Occipital lobe (tissue), 2 donors: Measurements from ENCODE around the gene SPHK1. TPM values are rescaled to one million over a fixed set of nuclear protein-coding genes. Genes with fewer than 3 reads are reported as not detected.
"Not testable (repeated sequence)": the region's sequence is repeated elsewhere in the genome, so short reads cannot be mapped to it uniquely, and the experiment has no call there.

ENCODE experiments used
- DNase-seq: peaks from one replicate; lab custom pipeline; 2025; lab: John Stamatoyannopoulos, UW
- total RNA-seq: library from RNA; depleted of rRNA; stranded (reverse); fragments of >200 nt; gene quantifications from one replicate; pipeline ENCODE4 v1.2.3, GENCODE V29; 2014

The SPHK1 gene, protein sequence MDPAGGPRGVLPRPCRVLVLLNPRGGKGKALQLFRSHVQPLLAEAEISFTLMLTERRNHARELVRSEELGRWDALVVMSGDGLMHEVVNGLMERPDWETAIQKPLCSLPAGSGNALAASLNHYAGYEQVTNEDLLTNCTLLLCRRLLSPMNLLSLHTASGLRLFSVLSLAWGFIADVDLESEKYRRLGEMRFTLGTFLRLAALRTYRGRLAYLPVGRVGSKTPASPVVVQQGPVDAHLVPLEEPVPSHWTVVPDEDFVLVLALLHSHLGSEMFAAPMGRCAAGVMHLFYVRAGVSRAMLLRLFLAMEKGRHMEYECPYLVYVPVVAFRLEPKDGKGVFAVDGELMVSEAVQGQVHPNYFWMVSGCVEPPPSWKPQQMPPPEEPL
- total RNA-seq: 0.78 TPM

GRCh38 chr17:76384222-76384986 lies at the start of gene SPHK1:
Gene SPHK1 (plus strand): TSS chr17:76384609. CDS start chr17:76385645, 1,036 bp downstream.
- no peak for DNase-seq

DNA sequence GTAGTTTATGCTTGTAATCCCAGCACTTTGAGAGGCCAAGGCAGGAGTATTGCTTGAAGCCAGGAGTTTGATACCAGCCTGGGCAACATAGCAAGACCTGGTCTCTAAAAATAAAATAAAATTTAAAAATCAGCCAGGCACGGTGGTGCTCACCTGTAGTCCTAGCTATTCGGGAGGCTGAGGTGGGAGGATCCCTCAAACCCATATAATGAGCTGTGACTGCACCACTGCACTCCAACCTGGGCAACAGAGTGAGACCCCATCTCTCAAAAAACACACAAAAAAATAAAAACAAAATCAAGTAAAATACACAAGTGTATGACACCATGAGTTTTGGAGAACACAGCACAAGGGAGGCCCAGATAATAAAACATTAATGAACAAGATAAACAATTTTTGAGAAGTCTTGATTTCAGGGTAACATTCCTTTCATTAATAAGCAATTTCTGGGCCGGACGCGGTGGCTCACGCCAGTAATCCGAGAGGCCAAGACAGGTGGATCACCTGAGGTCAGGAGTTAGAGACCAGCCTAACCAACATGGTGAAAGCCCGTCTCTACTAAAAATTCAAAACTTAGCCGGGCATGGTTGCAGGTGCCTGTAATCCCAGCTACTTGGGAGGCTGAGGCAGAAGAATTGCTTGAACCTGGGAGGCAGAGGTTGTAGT lies 48.6 kb upstream of the SPHK1 start:
- no peak for DNase-seq

GRCh38 chr17:76336756-76337412 lies 47.5 kb upstream of the SPHK1 start:
- no peak for DNase-seq

DNA sequence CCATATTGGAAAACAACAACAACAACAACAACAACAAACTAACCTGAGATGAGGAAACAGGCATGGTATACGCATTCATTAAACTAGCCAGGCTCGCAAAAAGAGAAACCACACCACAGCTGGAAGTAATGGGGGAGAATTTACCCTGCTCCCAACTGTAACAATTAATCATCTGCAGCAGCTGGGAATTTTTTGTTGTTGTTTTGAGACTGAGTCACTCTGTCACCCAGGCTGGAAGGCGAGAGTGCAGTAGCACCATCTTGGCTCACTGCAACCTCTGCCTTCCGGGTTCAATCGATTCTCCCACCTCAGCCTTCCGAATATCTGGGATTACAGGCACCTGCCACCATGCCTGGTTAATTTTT lies 47.0 kb upstream of the SPHK1 start:
- no peak for DNase-seq

GRCh38 chr17:76341301-76341700 lies 43.1 kb upstream of the SPHK1 start:
- DNase-seq: no peak

GRCh38 chr17:76343106-76343505 lies 41.3 kb upstream of the SPHK1 start:
- no peak for DNase-seq

GRCh38 chr17:76345377-76345974 lies 38.9 kb upstream of the SPHK1 start:
- DNase-seq: no peak

GRCh38 chr17:76346936-76347335 lies 37.5 kb upstream of the SPHK1 start:
- not testable (repeated sequence) for DNase-seq

DNA sequence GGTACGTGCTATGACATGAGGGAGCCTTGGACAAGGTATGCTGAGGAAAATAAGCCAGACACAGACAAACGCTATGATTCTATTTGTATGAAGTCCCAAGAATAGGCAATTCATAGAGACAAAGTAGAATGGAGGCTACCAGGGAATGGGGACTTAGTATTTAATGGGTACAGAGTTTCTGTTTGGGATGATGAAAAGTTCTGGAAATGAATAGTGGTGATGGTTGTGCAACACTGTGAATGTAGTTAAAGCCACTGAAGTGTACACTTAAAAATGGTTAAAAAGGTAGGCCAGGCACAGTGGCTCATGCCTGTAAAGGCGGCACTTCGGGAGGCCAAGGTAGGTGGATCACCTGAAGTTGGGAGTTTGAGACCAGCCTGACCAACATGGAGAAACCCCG lies 33.9 kb upstream of the SPHK1 start:
- DNase-seq: no peak

- DNase-seq: no peak
Measured at GRCh38 chr17:76351526-76352071, 32.8 kb upstream of the SPHK1 start.

DNA sequence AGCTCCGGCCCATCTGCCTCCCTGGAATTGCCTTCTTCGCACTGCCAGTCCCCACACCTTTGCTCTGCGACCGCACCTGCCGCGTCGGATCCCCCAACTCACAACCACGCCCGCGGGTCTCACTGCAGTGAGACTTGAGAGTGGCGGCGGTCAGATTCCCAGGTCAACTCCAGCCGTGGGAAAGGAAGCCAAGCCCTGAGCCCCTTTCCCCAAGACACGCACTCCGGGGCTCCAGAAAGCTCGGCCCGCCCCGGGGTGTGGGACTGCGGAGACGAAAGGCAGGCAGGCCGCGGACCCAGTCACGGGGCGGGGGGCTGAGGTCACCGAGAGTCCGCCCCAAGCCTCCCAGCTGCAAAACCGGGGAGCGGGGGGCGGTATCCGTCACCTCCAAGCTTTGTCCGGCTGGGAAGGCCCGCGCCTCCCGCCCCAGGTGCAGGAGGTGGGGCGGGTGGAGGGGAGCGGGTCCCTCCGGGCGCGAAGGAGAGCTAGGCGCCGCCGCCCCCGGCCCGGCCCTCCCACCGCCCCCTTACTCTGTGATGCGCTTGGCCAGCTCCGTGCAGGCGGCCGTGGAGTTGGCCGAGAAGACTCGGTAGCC lies 31.3 kb upstream of the SPHK1 start:
- DNase-seq: no peak

DNA sequence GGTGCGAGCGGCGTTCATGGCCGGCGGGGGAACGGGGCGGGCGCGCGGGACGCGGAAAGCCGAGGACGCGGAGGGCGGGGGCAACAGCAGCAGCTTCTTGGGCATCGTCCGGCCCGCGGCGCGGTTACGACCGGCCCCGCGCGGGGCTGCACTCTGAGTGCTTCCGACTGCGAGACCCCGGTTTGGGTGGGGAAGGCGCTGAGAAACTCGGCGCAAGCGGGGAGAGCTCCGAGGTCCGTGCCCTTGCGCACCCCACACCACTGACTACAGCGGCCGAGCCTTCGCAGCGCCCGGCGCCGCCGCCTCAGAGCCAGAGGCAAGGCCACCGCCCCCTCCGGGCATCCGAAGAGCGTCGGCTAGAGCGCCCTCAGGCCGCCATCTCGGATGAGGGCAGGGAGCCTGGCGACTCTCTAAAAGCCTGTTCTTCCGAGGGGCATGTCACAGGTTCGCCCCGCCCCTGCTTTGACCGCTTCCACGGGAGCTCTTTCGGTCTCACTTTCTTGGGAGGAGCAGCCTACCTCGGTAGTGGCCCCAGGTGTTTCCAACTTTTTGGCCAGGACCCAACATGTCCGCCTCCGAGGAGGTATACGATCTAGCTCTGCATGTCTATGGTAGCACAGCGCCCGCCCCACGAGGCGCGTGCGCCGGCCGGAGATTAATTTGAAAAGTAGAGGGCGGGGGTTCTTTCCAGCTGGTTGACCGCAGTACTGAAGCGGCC lies 30.7 kb upstream of the SPHK1 start, which contains the start of gene PRPSAP1:
PRPSAP1 (minus strand) TSS at position 318 of the 718 bp plus-strand sequence; CDS start at position 105, 213 bp downstream.
- DNase-seq: peak; percentile 86

DNA sequence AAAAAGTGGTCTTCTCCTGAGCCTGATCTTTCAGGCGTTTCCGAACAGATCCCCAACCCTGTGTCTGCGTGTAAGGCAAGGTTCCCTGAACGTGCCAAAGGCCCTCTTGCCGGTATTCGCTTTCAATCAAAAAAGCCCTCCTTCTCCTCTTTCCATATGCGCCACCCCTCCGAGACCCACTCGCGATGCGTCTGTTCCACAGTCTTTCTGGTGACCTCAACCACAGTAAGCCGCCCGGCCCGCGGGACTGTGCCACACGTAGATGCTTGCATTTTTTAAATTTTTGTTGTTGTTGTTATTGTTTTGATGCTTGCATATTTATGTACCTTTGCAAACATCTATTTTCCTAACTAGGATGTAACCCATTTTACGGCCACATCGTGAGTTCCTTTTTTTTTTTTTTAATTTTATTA lies 30.1 kb upstream of the SPHK1 start:
- DNase-seq: no peak

- DNase-seq: no peak
Measured at GRCh38 chr17:76354747-76355310, 29.6 kb upstream of the SPHK1 start.

GRCh38 chr17:76356803-76357456 lies 27.5 kb upstream of the SPHK1 start:
- no peak for DNase-seq

DNA sequence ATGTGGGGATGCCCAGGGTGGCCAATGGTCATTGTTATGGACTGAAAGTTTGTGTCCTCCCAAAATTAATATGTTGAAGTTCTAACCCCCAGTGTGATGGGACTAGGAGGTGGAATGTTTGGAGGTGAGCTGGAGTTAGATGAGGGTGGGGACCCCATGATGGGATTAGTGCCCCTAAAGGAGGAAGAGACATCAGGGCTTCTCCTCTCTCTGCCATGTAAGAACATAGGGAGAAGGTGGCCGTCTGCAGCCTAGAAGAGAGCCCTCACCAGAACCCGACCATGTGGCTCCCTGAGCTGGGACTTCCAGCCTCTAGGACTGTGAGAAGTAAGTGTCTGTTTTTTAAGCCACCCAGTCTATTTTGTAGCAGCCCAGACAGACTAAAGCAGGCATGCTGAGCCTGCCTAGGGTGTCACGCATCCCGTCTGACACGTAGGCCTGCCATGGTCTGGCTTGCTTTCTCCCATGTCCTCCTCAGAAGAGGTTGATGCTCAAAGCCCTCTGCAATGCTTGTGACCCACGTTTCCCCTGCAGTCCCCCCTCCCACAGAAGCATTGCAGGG lies 26.7 kb upstream of the SPHK1 start:
- DNase-seq: no peak

DNA sequence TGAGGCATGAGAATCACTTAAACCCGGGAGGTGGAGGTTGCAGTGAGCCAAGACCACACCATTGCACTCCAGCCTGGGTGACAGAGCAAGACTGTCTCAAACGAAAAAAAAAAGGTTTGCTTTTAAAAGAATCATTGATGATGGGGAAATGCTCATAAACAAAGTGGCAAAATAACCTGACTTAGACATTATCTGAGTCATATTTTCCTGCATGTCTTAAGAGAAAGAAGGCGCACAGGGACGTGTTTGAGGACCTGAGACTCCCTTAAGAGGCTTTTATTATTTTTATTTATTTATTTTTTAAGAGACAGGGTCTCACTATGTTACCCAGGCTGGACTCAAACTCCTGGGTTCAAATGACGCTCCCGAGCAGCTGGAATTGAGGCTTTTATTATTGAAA lies 25.0 kb upstream of the SPHK1 start:
- DNase-seq: no peak

DNA sequence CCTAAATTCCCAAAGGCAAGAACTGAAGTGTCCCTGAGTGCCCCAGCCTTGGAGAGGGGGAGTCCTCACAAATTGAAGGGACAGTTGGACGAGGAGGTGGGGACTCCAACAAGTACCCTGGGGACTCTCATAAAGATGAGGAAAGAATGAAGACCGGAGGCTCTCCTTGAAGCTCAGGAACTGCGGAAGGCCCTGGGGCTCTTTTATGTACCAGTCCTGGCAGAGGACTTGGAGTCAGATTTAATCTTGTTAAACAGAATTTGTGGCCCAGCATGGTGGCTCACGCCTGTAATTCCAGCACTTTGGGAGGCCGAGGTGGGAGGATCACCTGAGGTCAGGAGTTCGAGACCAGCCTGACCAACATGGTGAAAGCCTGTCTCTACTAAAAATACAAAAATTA lies 24.6 kb upstream of the SPHK1 start:
- not testable (repeated sequence) for DNase-seq

DNA sequence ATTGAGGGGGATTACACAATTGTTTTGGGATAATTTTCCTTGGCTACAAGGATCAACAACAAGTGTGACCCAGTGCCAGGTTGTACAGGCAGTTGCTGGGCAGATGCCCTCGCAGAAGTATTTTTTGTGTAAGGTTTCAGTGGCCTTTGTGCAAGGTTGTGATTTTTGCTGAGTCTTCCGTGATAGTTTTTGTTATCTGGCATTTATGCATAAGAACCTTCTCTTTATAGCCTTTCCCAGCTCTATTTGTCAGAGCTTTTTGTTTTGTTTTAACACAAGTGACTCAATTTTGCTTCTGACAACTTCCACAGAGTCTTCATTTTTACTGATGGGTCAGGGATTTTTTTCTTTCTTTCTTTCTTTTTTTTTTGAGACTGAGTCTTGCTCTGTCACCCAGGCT lies 23.9 kb upstream of the SPHK1 start:
- no peak for DNase-seq
